ENCODE results near the gene MX2. TPM values are rescaled to one million over a fixed set of nuclear protein-coding genes. Genes with fewer than 3 reads are reported as not detected.

MX2 gene
- total RNA-seq, 4 donors from 2014 or later, result 0.29 to 19.0 (median 8.2) TPM

- intact Hi-C loops (cut with DNase I; ENCODE audit: low total_unique reads), result loop anchor here (10.0 kb wide), 1 partner anchor 264 kb away; the partner anchor contains the start of gene BACE2
- Histone ChIP-seq H3K27ac (no peak overlapping the region), H3K27me3 (no peaks in the 10 kb centered on the region), H3K4me3 (no peak overlapping the region), H3K4me1 (no peaks in the 10 kb centered on the region), H3K36me3 (no peaks in the 10 kb centered on the region), H3K9me3 (no peaks in the 10 kb centered on the region)
- no peak for DNase-seq
- TF ChIP-seq CTCF (IDR thresholded peaks at IDR 0.05) (no peak), POLR2A (IDR thresholded peaks at IDR 0.05) (no peak)
Observed at GRCh38 chr21:41428847-41429246, 67.0 kb downstream of the MX2 start.

DNA sequence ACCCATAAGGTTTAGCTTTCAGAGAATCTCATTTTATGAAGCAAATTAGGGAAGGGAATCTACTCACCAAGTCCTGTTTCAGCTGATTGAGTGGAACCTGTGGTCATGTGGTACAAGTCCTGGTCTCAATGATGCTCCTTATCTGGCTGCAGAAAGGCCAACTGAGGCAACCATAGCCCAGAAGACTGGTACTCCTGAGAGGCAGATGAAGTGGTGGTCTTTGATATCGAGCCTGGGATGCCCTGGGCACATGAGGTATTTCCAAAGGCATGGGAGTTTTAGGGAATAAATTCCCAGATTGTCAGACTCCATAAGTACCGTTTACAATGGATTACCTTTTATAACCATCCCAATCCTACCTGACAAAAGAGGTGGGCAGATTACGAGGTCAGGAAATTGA lies 67.5 kb downstream of the MX2 start:
- intact Hi-C loops (cut with DNase I; ENCODE audit: low total_unique reads), result loop anchor here (10.0 kb wide), 1 partner anchor 265 kb away; the partner anchor contains the start of gene BACE2
- Histone ChIP-seq H3K27me3 (no peaks in the 10 kb centered on the region), H3K9me3 (no peaks in the 10 kb centered on the region), H3K4me1 (no peaks in the 10 kb centered on the region), H3K27ac (no peak overlapping the region), H3K36me3 (no peaks in the 10 kb centered on the region), H3K4me3 (no peak overlapping the region)
- TF ChIP-seq CTCF (IDR thresholded peaks at IDR 0.05), result no peak
- TF ChIP-seq POLR2A (IDR thresholded peaks at IDR 0.05), result no peak
- no peak for DNase-seq

GRCh38 chr21:41429925-41430491 lies 68.2 kb downstream of the MX2 start:
- no peak for DNase-seq
- TF ChIP-seq POLR2A (IDR thresholded peaks at IDR 0.05) (no peak), CTCF (IDR thresholded peaks at IDR 0.05) (no peak)
- no peaks in the 10 kb centered on the region for H3K9me3 ChIP-seq
- no peaks in the 10 kb centered on the region for H3K36me3 ChIP-seq
- no peak overlapping the region for H3K4me3 ChIP-seq
- no peaks in the 10 kb centered on the region for H3K27me3 ChIP-seq
- no peak overlapping the region for H3K27ac ChIP-seq
- intact Hi-C loops (cut with DNase I; ENCODE audit: low total_unique reads), result loop anchor here (10.0 kb wide), 1 partner anchor 265 kb away; the partner anchor contains the start of gene BACE2
- H3K4me1 ChIP-seq, result no peaks in the 10 kb centered on the region

DNA sequence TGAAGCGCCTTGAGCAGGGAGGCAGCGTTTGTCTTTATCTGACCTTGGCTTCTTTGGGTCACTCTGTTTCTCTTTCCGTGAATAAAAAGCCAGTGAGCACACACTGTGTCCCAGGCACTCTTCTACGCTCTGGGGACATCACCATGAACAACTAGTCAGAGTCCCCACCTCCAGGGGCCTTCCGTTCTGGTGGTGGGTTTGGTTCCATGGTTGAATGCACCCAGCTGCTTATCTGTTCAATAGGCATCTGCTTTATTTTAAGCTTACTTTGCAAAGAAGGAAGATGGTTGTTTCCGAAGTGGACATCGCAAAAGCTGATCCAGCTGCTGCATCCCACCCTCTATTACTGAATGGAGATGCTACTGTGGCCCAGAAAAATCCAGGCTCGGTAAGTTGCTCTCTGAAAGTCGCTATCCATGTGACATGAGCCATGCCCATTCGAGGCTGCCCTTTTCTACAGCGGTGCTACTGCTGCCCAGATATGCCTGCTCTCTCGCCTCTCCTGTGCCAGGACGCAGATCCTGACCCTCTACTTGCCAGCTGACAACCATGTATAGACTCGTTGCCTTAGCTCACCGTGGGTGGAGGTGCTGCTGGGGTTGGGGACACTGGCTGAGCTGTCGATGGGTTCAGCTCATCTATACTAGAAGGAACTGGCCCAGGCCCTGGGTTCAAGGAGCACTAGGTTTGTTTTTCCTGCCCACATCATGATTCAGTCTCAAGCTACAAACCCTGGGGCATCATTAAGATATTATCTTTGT lies 70.1 kb downstream of the MX2 start:
- TF ChIP-seq POLR2A (IDR thresholded peaks at IDR 0.05) (no peak), CTCF (IDR thresholded peaks at IDR 0.05) (no peak)
- H3K9me3 ChIP-seq, result no peaks in the 10 kb centered on the region
- intact Hi-C loops (cut with DNase I; ENCODE audit: low total_unique reads), result no loop called here
- H3K4me3 ChIP-seq, result no peak overlapping the region
- no peaks in the 10 kb centered on the region for H3K36me3 ChIP-seq
- H3K27ac ChIP-seq, result no peak overlapping the region
- no peaks in the 10 kb centered on the region for H3K27me3 ChIP-seq
- no peaks in the 10 kb centered on the region for H3K4me1 ChIP-seq
- no peak for DNase-seq
